Measurements from ENCODE around the gene SERINC5. TPM values are rescaled to one million over a fixed set of nuclear protein-coding genes. Genes with fewer than 3 reads are reported as not detected.
"Not testable (repeated sequence)": the region's sequence is repeated elsewhere in the genome, so short reads cannot be mapped to it uniquely, and the experiment has no call there.

Gene SERINC5
- polyA plus RNA-seq, 1 experiment = 11.0 TPM

DNA sequence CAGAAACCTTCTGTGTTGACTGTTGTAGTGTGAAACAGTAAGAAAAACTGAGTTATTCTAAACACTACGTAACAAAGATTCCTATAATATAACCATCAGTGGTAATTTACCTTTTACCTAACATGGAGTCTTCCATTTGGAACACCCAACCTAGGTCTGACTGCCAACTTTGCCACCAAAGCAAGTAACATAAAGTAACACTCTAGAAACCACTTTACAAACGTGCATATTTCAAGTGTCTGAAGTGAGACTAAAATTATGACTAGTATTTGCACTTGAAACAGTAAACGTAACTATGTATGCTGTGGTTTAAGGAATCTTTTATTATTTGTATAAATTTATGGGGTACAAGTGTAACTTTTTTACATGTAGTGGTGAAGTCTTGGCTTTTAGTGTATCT is 95.6 kb downstream of the SERINC5 start:
- TF ChIP-seq, protein P1, sequence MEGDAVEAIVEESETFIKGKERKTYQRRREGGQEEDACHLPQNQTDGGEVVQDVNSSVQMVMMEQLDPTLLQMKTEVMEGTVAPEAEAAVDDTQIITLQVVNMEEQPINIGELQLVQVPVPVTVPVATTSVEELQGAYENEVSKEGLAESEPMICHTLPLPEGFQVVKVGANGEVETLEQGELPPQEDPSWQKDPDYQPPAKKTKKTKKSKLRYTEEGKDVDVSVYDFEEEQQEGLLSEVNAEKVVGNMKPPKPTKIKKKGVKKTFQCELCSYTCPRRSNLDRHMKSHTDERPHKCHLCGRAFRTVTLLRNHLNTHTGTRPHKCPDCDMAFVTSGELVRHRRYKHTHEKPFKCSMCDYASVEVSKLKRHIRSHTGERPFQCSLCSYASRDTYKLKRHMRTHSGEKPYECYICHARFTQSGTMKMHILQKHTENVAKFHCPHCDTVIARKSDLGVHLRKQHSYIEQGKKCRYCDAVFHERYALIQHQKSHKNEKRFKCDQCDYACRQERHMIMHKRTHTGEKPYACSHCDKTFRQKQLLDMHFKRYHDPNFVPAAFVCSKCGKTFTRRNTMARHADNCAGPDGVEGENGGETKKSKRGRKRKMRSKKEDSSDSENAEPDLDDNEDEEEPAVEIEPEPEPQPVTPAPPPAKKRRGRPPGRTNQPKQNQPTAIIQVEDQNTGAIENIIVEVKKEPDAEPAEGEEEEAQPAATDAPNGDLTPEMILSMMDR (IDR thresholded peaks at IDR 0.05; ENCODE audit: insufficient read depth, low read depth, low read length) = no peak
- POLR2A ChIA-PET = no interaction called here
- H3K4me3 ChIP-seq (ENCODE audit: low read depth, low read length) = no peak overlapping the region
- no peaks in the 10 kb centered on the region for H3K36me3 ChIP-seq (ENCODE audit: control insufficient read depth, insufficient read depth, low read length)
- CTCF ChIA-PET = no interaction called here
- no peaks in the 10 kb centered on the region for H3K27me3 ChIP-seq (ENCODE audit: control insufficient read depth, insufficient read depth, low read length)
- no peak for DNase-seq (ENCODE audit: low read depth)

DNA sequence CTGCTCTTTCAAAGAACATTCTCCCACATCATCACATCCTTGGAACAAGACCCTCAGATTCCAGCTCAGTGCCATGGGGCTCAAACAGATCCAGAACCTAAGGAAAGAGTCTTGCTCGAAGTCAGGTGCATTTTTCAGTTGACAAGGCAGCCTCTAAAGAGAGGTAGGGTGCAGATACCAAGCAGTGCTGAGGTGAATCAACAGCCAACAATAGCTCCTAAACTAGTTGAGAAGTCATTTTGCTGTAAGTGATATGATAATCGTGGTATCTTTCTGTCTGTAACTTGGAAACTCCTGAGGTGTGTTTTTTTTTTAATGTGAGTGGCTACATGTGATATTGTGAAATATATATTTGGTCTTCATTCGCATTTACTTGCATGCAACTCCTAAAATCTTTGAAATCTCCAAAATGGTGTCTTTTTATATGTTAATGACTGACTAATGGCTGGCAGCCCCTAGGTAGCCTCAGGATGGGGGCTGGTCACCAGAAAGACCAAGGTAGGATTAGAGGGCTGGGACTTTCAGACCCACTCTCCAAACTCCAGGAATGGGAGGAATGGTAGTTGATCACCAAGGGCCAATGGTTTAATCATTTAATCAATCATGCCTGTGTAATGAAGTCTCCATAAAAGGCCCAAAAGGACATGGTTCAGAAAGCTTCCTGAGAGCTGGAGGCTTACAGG is 96.6 kb downstream of the SERINC5 start:
- TF ChIP-seq, protein P1 (IDR thresholded peaks at IDR 0.05; ENCODE audit: insufficient read depth, low read depth, low read length) = no peak
- Histone ChIP-seq H3K27me3 (ENCODE audit: control insufficient read depth, insufficient read depth, low read length) (no peaks in the 10 kb centered on the region), H3K4me3 (ENCODE audit: low read depth, low read length) (no peak overlapping the region), H3K36me3 (ENCODE audit: control insufficient read depth, insufficient read depth, low read length) (no peaks in the 10 kb centered on the region)
- CTCF ChIA-PET = no interaction called here
- POLR2A ChIA-PET = no interaction called here
- DNase-seq (ENCODE audit: low read depth) = no peak

DNA sequence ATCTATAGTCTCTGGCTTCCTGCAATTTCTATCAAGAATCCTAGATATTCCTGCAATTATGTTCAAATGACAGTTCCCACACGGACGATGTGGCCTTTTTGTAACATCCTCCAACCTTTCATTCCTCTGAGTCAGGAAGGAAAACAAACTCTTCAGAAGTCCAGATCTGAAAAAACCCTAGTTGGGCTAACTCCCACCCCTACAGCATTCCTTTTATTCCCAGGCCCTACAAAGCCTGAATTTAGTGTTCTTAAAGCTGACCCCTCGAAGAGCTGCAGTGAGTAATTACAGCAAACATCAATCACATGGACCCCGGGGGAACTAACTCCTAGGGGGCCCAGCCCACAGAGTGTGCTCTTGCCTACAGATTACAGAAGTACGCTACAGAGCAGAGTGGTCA is 99.7 kb downstream of the SERINC5 start:
- H3K36me3 ChIP-seq (ENCODE audit: control insufficient read depth, insufficient read depth, low read length) = no peaks in the 10 kb centered on the region
- TF ChIP-seq, protein P1 (IDR thresholded peaks at IDR 0.05; ENCODE audit: insufficient read depth, low read depth, low read length) = no peak
- CTCF ChIA-PET = interaction anchor here (1.2 to 1.4 kb wide), 2 partner anchors 9 to 17 kb away, joined by 3 read pairs; no protein-coding TSS in a partner anchor
- no peak for DNase-seq (ENCODE audit: low read depth)
- no peaks in the 10 kb centered on the region for H3K27me3 ChIP-seq (ENCODE audit: control insufficient read depth, insufficient read depth, low read length)
- no peak overlapping the region for H3K4me3 ChIP-seq (ENCODE audit: low read depth, low read length)
- POLR2A ChIA-PET = no interaction called here

DNA sequence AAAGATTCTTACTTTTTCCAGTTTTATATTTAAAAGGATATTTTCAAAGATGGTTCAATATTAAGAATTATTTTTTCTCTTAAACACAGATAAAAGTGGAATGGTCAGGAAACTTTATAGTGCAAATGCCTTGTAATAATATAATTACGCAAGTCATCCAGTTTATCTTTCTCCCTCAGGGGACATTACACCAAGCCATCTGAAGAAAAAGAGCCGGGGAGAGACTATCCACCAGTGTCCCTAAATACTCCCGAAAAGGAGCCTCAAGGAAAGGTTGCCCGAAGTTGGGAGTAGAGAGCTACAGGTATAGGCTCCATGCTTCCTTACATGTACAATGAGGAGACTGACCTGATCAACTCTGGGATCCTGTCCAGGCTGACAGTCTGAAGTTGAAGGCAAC is 101.1 kb downstream of the SERINC5 start:
- no peak overlapping the region for H3K4me3 ChIP-seq (ENCODE audit: low read depth, low read length)
- TF ChIP-seq, protein P1 (IDR thresholded peaks at IDR 0.05; ENCODE audit: insufficient read depth, low read depth, low read length) = no peak
- CTCF ChIA-PET = no interaction called here
- no peaks in the 10 kb centered on the region for H3K36me3 ChIP-seq (ENCODE audit: control insufficient read depth, insufficient read depth, low read length)
- POLR2A ChIA-PET = no interaction called here
- DNase-seq (ENCODE audit: low read depth) = no peak
- no peaks in the 10 kb centered on the region for H3K27me3 ChIP-seq (ENCODE audit: control insufficient read depth, insufficient read depth, low read length)

DNA sequence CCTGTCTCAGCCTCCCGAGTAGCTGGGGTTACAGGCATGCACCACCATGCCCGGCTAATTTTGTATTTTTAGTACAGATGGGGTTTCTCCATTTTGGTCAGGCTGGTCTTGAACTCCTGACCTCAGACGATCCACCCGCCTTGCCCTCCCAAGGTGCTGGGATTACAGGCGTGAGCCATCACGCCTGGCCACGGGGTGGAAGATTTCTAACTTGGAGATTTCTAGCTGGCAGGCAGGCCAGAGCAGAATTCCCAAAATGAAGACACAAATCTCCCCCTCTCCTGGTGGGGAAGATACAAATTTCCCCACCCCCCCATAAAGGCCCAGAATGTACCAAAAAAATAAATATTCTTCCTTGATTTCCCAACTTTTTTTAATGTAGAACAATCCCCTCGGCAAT is 101.6 kb downstream of the SERINC5 start:
- H3K36me3 ChIP-seq (ENCODE audit: control insufficient read depth, insufficient read depth, low read length); CTCF ChIA-PET; H3K27me3 ChIP-seq (ENCODE audit: control insufficient read depth, insufficient read depth, low read length); H3K4me3 ChIP-seq (ENCODE audit: low read depth, low read length); POLR2A ChIA-PET; DNase-seq (ENCODE audit: low read depth): not testable (repeated sequence)

DNA sequence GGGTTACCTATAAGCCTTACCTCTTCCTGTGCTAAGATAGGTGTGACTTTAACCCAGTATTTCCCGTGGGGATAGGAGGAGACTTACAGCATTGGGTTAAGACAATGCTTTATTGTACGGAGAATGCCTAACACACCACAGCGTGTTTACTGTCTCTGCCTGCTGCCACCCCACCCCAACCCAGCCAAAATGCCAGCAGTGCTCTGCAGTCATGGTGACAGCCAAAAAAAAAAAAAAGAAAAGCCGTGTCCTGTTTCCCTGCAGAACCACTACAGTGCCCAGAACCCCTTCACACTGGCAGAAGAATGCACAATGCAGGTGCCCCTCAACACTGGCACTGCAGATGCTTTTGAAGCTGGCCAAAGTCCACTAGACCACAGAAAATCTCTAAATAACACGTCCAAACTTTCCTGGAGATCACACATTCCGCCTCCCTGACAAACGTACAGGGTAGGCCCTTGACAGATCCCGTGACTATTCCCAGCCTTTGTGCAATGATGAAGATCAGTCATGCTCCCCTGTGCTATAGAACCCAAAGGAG is 102.2 kb downstream of the SERINC5 start:
- TF ChIP-seq, protein P1 (IDR thresholded peaks at IDR 0.05; ENCODE audit: insufficient read depth, low read depth, low read length) = no peak
- ChIA-PET CTCF (no interaction called here), POLR2A (no interaction called here)
- no peak for DNase-seq (ENCODE audit: low read depth)
- Histone ChIP-seq H3K4me3 (ENCODE audit: low read depth, low read length) (no peak overlapping the region), H3K27me3 (ENCODE audit: control insufficient read depth, insufficient read depth, low read length) (no peaks in the 10 kb centered on the region), H3K36me3 (ENCODE audit: control insufficient read depth, insufficient read depth, low read length) (no peaks in the 10 kb centered on the region)

Data from BJ (cell line).